Measurements from ENCODE around the gene XYLT1.

DNA sequence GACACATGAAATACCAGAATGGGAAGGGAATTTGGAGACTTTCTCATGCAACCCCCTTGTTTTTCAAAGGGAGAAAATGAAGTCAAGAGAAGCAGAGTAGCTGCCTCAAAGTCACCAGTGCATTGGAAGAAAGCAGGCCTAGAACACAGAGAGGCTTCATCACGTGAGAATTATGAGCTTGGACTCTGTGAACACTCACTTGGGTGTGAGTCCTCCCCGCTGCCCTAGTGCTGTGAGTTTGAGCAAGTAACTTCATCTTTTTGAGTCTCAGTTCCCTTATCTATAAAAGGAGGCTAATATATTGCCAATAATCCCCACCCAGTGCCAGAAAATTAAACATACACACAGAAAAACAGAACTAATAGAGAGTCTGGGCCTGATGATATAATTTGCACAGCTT lies 315.8 kb downstream of the XYLT1 start:
- TF ChIP-seq POLR2A (IDR thresholded peaks at IDR 0.05; ENCODE audit: low read depth, low read length) (no peak), MXI1 (IDR thresholded peaks at IDR 0.05; ENCODE audit: borderline replicate concordance, low read depth, low read length) (no peak), RAD21 (IDR thresholded peaks at IDR 0.05; ENCODE audit: low read length) (no peak), CHD1 (IDR thresholded peaks at IDR 0.05; ENCODE audit: low read depth, low read length) (no peak), BHLHE40 (IDR thresholded peaks at IDR 0.05; ENCODE audit: low read depth, low read length) (no peak), CEBPB (IDR thresholded peaks at IDR 0.05; ENCODE audit: low read depth, low read length) (no peak), MAFK (IDR thresholded peaks at IDR 0.05; ENCODE audit: low read depth, low read length) (no peak), FOS (IDR thresholded peaks at IDR 0.05; ENCODE audit: low read depth, low read length) (no peak), MAZ (IDR thresholded peaks at IDR 0.05; ENCODE audit: borderline replicate concordance, low read depth, low read length) (no peak), NFE2L2 (IDR thresholded peaks at IDR 0.05; ENCODE audit: low read depth, low read length) (no peak), RFX5 (IDR thresholded peaks at IDR 0.05; ENCODE audit: low read depth, low read length) (no peak), RCOR1 (IDR thresholded peaks at IDR 0.05; ENCODE audit: insufficient replicate concordance, low read length) (no peak), SMC3 (IDR thresholded peaks at IDR 0.05; ENCODE audit: low read depth, low read length) (no peak)
- TF ChIP-seq, protein P1, sequence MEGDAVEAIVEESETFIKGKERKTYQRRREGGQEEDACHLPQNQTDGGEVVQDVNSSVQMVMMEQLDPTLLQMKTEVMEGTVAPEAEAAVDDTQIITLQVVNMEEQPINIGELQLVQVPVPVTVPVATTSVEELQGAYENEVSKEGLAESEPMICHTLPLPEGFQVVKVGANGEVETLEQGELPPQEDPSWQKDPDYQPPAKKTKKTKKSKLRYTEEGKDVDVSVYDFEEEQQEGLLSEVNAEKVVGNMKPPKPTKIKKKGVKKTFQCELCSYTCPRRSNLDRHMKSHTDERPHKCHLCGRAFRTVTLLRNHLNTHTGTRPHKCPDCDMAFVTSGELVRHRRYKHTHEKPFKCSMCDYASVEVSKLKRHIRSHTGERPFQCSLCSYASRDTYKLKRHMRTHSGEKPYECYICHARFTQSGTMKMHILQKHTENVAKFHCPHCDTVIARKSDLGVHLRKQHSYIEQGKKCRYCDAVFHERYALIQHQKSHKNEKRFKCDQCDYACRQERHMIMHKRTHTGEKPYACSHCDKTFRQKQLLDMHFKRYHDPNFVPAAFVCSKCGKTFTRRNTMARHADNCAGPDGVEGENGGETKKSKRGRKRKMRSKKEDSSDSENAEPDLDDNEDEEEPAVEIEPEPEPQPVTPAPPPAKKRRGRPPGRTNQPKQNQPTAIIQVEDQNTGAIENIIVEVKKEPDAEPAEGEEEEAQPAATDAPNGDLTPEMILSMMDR (conservative IDR thresholded peaks at IDR 0.05; ENCODE audit: low read depth, low read length): no peak
